ENCODE measurements around the gene BCL3. TPM values are rescaled to one million over a fixed set of nuclear protein-coding genes. Genes with fewer than 3 reads are reported as not detected.

Gene BCL3
- total and polyA plus RNA-seq, 2 of the 13 experiments (the other 11 are each of a cell fraction or from before 2014, with no cell fraction given) = 2.3 to 4.0 TPM

DNA sequence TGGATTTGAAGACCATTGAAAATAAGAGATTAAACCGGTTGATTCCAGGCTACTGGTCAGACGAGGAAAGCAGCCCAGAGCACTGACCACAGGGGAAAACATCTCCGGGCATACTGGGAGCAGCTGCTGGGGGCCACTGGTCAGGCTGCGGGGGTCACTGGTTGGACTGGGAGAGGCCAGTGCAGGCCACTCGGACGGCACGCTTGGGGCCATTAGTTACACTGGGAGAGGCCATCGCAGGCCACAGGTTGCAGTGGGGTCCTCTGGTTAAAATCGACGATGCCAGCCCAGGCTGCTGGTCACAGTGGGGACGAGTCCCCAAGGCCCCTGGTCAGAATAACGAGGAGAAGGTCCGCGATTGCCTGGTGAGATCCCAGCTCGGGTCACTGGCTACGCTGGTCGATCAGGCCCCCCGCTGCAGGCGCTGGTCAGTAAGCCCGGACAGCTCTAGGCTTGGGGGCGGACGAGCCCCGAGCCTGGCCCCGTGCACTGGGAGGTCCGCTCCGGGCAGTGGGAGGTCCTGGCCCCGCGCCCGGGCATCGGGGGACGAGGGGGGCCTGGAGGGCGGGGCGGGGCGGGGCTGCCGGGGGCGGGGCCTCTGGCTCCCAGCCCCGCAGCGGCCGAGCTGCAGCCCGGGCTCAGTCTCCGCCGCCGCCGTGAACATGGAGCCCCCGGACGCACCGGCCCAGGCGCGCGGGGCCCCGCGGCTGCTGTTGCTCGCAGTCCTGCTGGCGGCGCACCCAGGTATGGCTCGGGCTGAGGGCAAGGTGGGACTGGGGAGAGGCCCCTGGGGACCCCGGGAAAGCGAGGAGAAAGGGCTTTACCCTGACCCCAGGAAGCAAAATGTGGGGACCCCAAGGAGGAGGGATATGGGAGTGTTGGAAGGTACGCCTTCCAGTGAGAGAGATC is 60.2 kb downstream of the BCL3 start, which contains the start of gene BCAM (continued):
- TF ChIP-seq, protein P1, sequence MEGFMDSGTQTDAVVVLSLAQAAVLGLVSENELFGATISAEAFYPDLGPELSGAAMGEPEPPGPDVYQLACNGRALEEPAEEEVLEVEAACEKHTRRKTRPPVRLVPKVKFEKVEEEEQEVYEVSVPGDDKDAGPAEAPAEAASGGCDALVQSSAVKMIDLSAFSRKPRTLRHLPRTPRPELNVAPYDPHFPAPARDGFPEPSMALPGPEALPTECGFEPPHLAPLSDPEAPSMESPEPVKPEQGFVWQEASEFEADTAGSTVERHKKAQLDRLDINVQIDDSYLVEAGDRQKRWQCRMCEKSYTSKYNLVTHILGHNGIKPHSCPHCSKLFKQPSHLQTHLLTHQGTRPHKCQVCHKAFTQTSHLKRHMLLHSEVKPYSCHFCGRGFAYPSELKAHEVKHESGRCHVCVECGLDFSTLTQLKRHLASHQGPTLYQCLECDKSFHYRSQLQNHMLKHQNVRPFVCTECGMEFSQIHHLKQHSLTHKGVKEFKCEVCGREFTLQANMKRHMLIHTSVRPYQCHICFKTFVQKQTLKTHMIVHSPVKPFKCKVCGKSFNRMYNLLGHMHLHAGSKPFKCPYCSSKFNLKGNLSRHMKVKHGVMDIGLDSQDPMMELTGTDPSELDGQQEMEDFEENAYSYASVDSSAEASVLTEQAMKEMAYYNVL (CRISPR knock-in tag; IDR thresholded peaks at IDR 0.05; ENCODE audit: borderline replicate concordance) = peak; percentile 70; the same call in 1 of the 2 replicates
- TF ChIP-seq ZNF234 (CRISPR knock-in tag; conservative IDR thresholded peaks at IDR 0.05) (no peak), TSC22D2 (CRISPR knock-in tag; IDR thresholded peaks at IDR 0.05; ENCODE audit: borderline replicate concordance) (peak; percentile 66; the same call in 1 of the 2 replicates), RARG (CRISPR knock-in tag; IDR thresholded peaks at IDR 0.05; ENCODE audit: low read depth) (no peak), STAG1 (CRISPR knock-in tag; IDR thresholded peaks at IDR 0.05) (no peak; the same call in 1 of the 2 replicates), HNRNPLL (IDR thresholded peaks at IDR 0.05; ENCODE audit: low read depth, low read length, poor library complexity, severe bottlenecking) (peak; percentile 48), HOXA9 (CRISPR knock-in tag; IDR thresholded peaks at IDR 0.05; ENCODE audit: borderline replicate concordance) (no peak), FOXC1 (CRISPR knock-in tag; IDR thresholded peaks at IDR 0.05; ENCODE audit: borderline replicate concordance) (0 out of 2 replicates have a peak, but pooled peaks have one; percentile 13), TAF1 (CRISPR knock-in tag; IDR thresholded peaks at IDR 0.05) (peak; percentile 77), HIVEP1 (CRISPR knock-in tag; IDR thresholded peaks at IDR 0.05) (peak; percentile 35; the same call in 1 of the 2 replicates), ZMYM3 (CRISPR knock-in tag; IDR thresholded peaks at IDR 0.05) (no peak), PAX8 (CRISPR knock-in tag; IDR thresholded peaks at IDR 0.05; ENCODE audit: borderline replicate concordance) (peak; percentile 77; the same call in 1 of the 2 replicates), AGO1 (IDR thresholded peaks at IDR 0.05; ENCODE audit: low read depth, low read length, poor library complexity, severe bottlenecking) (peak; percentile 26), KLF6 (CRISPR knock-in tag; IDR thresholded peaks at IDR 0.05) (0 out of 2 replicates have a peak, but pooled peaks have one; percentile 29), ZNF563 (CRISPR knock-in tag; IDR thresholded peaks at IDR 0.05) (peak; percentile 71), RARA (CRISPR knock-in tag; IDR thresholded peaks at IDR 0.05) (peak; percentile 38), HDAC2 (CRISPR knock-in tag; IDR thresholded peaks at IDR 0.05) (0 out of 2 replicates have a peak, but pooled peaks have one; percentile 3), ZNF564 (CRISPR knock-in tag; IDR thresholded peaks at IDR 0.05) (peak; percentile 3; the same call in 1 of the 2 replicates), AGO2 (optimal IDR thresholded peaks at IDR 0.05; ENCODE audit: low read depth, low read length) (peak; percentile 39), SIN3A (IDR thresholded peaks at IDR 0.05; ENCODE audit: borderline replicate concordance, low read depth, low read length) (peak; percentile 47; the same call in 1 of the 2 replicates), ZNF768 (CRISPR knock-in tag; IDR thresholded peaks at IDR 0.05) (peak; percentile 79; the same call in 1 of the 2 replicates), PHF8 (CRISPR knock-in tag; IDR thresholded peaks at IDR 0.05) (peak; percentile 51)
- TF ChIP-seq, protein P2, sequence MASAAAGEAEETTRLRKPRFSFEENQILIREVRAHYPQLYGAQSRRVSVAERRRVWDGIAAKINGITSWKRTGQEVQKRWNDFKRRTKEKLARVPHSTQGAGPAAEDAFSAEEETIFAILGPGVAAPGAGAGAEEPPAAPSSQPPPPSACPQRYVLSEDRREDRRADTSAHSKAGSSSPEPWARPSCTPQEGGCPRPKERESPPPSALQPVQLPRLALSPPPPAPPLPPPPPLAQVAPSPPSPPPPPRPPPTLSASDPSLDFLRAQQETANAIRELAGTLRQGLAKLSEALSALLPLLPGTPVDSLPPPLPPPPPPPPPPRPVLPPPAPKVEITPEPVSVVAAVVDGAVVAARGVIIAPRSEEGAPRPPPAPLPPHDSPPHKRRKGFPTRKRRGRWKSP (CRISPR knock-in tag; IDR thresholded peaks at IDR 0.05) = no peak
- TF ChIP-seq, protein P3, sequence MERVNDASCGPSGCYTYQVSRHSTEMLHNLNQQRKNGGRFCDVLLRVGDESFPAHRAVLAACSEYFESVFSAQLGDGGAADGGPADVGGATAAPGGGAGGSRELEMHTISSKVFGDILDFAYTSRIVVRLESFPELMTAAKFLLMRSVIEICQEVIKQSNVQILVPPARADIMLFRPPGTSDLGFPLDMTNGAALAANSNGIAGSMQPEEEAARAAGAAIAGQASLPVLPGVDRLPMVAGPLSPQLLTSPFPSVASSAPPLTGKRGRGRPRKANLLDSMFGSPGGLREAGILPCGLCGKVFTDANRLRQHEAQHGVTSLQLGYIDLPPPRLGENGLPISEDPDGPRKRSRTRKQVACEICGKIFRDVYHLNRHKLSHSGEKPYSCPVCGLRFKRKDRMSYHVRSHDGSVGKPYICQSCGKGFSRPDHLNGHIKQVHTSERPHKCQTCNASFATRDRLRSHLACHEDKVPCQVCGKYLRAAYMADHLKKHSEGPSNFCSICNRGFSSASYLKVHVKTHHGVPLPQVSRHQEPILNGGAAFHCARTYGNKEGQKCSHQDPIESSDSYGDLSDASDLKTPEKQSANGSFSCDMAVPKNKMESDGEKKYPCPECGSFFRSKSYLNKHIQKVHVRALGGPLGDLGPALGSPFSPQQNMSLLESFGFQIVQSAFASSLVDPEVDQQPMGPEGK (CRISPR knock-in tag; IDR thresholded peaks at IDR 0.05) = peak; percentile 78
